ENCODE data around the gene EFNA5. TPM values are rescaled to one million over a fixed set of nuclear protein-coding genes. Genes with fewer than 3 reads are reported as not detected.

Gene EFNA5
- polyA plus RNA-seq, 3 donors = 0.01 TPM; not detected in 2

DNA sequence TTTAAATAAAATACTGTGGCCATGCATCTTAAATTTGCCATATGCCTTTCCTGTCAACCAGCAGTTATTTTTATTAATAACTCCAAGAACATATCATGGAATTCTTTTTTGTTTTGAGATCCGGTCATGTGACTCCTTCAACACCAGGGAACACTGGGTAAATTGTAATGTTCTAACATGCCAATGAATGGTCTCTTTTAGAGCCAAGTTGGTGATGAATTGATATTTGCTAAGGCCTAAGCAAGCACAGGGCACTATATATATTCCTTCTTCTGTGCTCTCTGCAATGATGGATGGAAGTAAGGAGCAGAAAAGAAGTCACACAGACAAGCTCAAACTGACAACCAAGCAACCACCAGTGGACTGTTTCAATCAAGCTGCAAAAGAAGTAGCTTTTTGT lies 124.0 kb downstream of the EFNA5 start:
- H3K27me3 ChIP-seq (ENCODE audit: control insufficient read depth in 2 of 2, insufficient read depth in 2 of 2, low read length in 2 of 2) = no peaks in the 10 kb centered on the region
- intact Hi-C loops (cut with micrococcal nuclease) = no loop called here
- H3K36me3 ChIP-seq (replicated peaks in 1 of 2; ENCODE audit: control insufficient read depth in 1 of 2, insufficient read depth in 2 of 2, low read length in 2 of 2) = no peaks in the 10 kb centered on the region
- H3K27ac Mint-ChIP-seq = no peak overlapping the region
- no peak overlapping the region for H2AFZ ChIP-seq (ENCODE audit: insufficient read depth, low read depth, low read length, poor library complexity, severe bottlenecking)
- H3K36me3 Mint-ChIP-seq = no peaks in the 10 kb centered on the region
- H3K4me3 ChIP-seq (replicated peaks in 1 of 3; ENCODE audit: low read depth in 2 of 3, low read length in 3 of 3) = no peak overlapping the region
- H3K27ac ChIP-seq (ENCODE audit: low read depth in 1 of 2, low read length in 2 of 2) = no peak overlapping the region
- H3K9me3 ChIP-seq (replicated peaks in 1 of 2; ENCODE audit: control insufficient read depth in 1 of 2, insufficient read depth in 1 of 2, low read length in 2 of 2) = no peaks in the 10 kb centered on the region
- no peak overlapping the region for H3K9ac ChIP-seq (ENCODE audit: insufficient read depth, low read length, poor library complexity, severe bottlenecking)
- TF ChIP-seq, protein P1, sequence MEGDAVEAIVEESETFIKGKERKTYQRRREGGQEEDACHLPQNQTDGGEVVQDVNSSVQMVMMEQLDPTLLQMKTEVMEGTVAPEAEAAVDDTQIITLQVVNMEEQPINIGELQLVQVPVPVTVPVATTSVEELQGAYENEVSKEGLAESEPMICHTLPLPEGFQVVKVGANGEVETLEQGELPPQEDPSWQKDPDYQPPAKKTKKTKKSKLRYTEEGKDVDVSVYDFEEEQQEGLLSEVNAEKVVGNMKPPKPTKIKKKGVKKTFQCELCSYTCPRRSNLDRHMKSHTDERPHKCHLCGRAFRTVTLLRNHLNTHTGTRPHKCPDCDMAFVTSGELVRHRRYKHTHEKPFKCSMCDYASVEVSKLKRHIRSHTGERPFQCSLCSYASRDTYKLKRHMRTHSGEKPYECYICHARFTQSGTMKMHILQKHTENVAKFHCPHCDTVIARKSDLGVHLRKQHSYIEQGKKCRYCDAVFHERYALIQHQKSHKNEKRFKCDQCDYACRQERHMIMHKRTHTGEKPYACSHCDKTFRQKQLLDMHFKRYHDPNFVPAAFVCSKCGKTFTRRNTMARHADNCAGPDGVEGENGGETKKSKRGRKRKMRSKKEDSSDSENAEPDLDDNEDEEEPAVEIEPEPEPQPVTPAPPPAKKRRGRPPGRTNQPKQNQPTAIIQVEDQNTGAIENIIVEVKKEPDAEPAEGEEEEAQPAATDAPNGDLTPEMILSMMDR (IDR thresholded peaks at IDR 0.05) = no peak
- H3K79me2 ChIP-seq (ENCODE audit: insufficient read depth, low read length) = no peaks in the 10 kb centered on the region
- H3K4me3 Mint-ChIP-seq = no peak overlapping the region
- H3K4me1 Mint-ChIP-seq = no peaks in the 10 kb centered on the region
- H3K27me3 Mint-ChIP-seq (ENCODE audit: low read depth in 3 of 3) = peaks cover 0 to 3% (median 2%) of the 10 kb centered on the region in 3 donors
- no peak for DNase-seq
- no peak overlapping the region for H3K4me2 ChIP-seq (replicated peaks; ENCODE audit: extremely low read depth, low read length, poor library complexity, severe bottlenecking)
- no peaks in the 10 kb centered on the region for H4K20me1 ChIP-seq (ENCODE audit: insufficient read depth, low read length)
- no peaks in the 10 kb centered on the region for H3K4me1 ChIP-seq (ENCODE audit: control insufficient read depth in 1 of 2, insufficient read depth in 2 of 2, low read length in 2 of 2)
- no CpG with 5 or more reads among the region's 1 CpG for WGBS (ENCODE audit: insufficient coverage)
- H3K9me3 Mint-ChIP-seq = no peaks in the 10 kb centered on the region

GRCh38 chr5:107545486-107545885 lies 125.3 kb downstream of the EFNA5 start:
- H3K27me3 Mint-ChIP-seq (ENCODE audit: low read depth in 3 of 3) = peaks cover 0 to 5% (median 2%) of the 10 kb centered on the region in 3 donors
- Histone ChIP-seq H3K9ac (ENCODE audit: insufficient read depth, low read length, poor library complexity, severe bottlenecking) (no peak overlapping the region), H2AFZ (ENCODE audit: insufficient read depth, low read depth, low read length, poor library complexity, severe bottlenecking) (no peak overlapping the region), H3K4me1 (ENCODE audit: control insufficient read depth in 1 of 2, insufficient read depth in 2 of 2, low read length in 2 of 2) (no peaks in the 10 kb centered on the region), H3K9me3 (replicated peaks in 1 of 2; ENCODE audit: control insufficient read depth in 1 of 2, insufficient read depth in 1 of 2, low read length in 2 of 2) (no peaks in the 10 kb centered on the region), H3K27me3 (ENCODE audit: control insufficient read depth in 2 of 2, insufficient read depth in 2 of 2, low read length in 2 of 2) (no peaks in the 10 kb centered on the region), H3K4me3 (replicated peaks in 1 of 3; ENCODE audit: low read depth in 2 of 3, low read length in 3 of 3) (no peak overlapping the region), H3K4me2 (replicated peaks; ENCODE audit: extremely low read depth, low read length, poor library complexity, severe bottlenecking) (no peak overlapping the region), H4K20me1 (ENCODE audit: insufficient read depth, low read length) (no peaks in the 10 kb centered on the region), H3K79me2 (ENCODE audit: insufficient read depth, low read length) (no peaks in the 10 kb centered on the region), H3K27ac (ENCODE audit: low read depth in 1 of 2, low read length in 2 of 2) (no peak overlapping the region), H3K36me3 (replicated peaks in 1 of 2; ENCODE audit: control insufficient read depth in 1 of 2, insufficient read depth in 2 of 2, low read length in 2 of 2) (no peaks in the 10 kb centered on the region)
- no peak for DNase-seq
- intact Hi-C loops (cut with micrococcal nuclease) = no loop called here
- H3K36me3 Mint-ChIP-seq = no peaks in the 10 kb centered on the region
- H3K4me1 Mint-ChIP-seq = no peaks in the 10 kb centered on the region
- no peak overlapping the region for H3K4me3 Mint-ChIP-seq
- TF ChIP-seq, protein P1 (IDR thresholded peaks at IDR 0.05) = no peak
- H3K9me3 Mint-ChIP-seq = no peaks in the 10 kb centered on the region
- WGBS (ENCODE audit: insufficient coverage) = 80% methylated on average over 1 of the region's 4 CpGs
- H3K27ac Mint-ChIP-seq = no peak overlapping the region

All from CD14-positive monocyte (primary cell).